Thyroid gland (tissue), 4 donors: ENCODE measurements around the gene CD82. TPM values are rescaled to one million over a fixed set of nuclear protein-coding genes. Genes with fewer than 3 reads are reported as not detected.
A peak's percentile ranks its signal among the peaks of the same experiment; 100 is the strongest.
"Not testable (repeated sequence)": the region's sequence is repeated elsewhere in the genome, so short reads cannot be mapped to it uniquely, and the experiment has no call there.

Experiments used
- DNase-seq, 2 donors: peaks; one replicate each; pipeline ENCODE4 v3.0.0-alpha.2; 2019
- H3K27ac ChIP-seq, 3 donors: fragments of 200-600 bp; sonication (generic); 1 replicate in 2 of 3; 2 replicates in 1 of 3; pipeline ENCODE4 v1.5.1; 2016 to 2019; ENCODE audit warnings: mild to moderate bottlenecking in 1 of 3, moderate library complexity in 1 of 3
- H3K27me3 ChIP-seq: fragments of 200-600 bp; sonication (generic); one replicate; pipeline ENCODE4 v1.5.1; 2019
- H3K36me3 ChIP-seq, 2 donors: fragments of 200-600 bp; sonication (generic); one replicate each; pipeline ENCODE4 v1.5.1; 2016 to 2019
- H3K4me1 ChIP-seq, 2 donors: fragments of 200-600 bp; sonication (generic); one replicate each; pipeline ENCODE4 v1.5.1; 2017 to 2019
- H3K4me3 ChIP-seq, 3 donors: fragments of 200-600 bp; sonication (generic); replicated peaks in 1 of 3; 1 replicate in 2 of 3; 2 replicates in 1 of 3; pipeline ENCODE4 v1.5.1; 2016; ENCODE audit warnings: mild to moderate bottlenecking in 1 of 3
- H3K9me3 ChIP-seq: fragments of 200-600 bp; sonication (generic); one replicate; pipeline ENCODE4 v1.5.1; 2017
- CTCF ChIP-seq, 6 experiments: fragments of 200-600 bp in 3 of 6; fragments of 450-650 bp in 3 of 6; sonication (generic) in 3 of 6; IDR thresholded peaks; one replicate each; pipeline ENCODE4 v1.5.1; 2016 to 2019; ENCODE audit warnings: antibody characterized with exemption in 6 of 6, mild to moderate bottlenecking in 2 of 6, inconsistent platforms in 1 of 6, moderate library complexity in 1 of 6
- POLR2A ChIP-seq, 2 donors: fragments of 450-650 bp; IDR thresholded peaks; one replicate each; pipeline ENCODE4 v1.6.1; 2017; ENCODE audit warnings: antibody characterized with exemption in 2 of 2, mild to moderate bottlenecking in 2 of 2, moderate library complexity in 1 of 2
- WGBS, 2 donors: methylation state at CpG; one replicate each; pipeline ENCODE4 v1.1.5; 2017; 5-methylcytosine and 5-hydroxymethylcytosine counted together
- intact Hi-C: fragments of 100-400 bp; cut with DNase I; formaldehyde crosslinking; loops from one replicate; pipeline ENCODE4 v1.15.1; 2023
- total RNA-seq, 4 donors: library from RNA; depleted of rRNA; stranded (reverse); fragments of >200 nt; gene quantifications; one replicate each; pipeline ENCODE4 v1.2.3, GENCODE V29; 2016

Gene CD82
- total RNA-seq, 4 donors from 2014 or later = 11.8 to 24.0 (median 18.7) TPM

GRCh38 chr11:44559207-44559939, 6.1 kb upstream of the CD82 start:
- H3K27ac ChIP-seq = no peak overlapping the region
- H3K4me3 ChIP-seq = no peak overlapping the region
- no peak for DNase-seq
- no peaks in the 10 kb centered on the region for H3K36me3 ChIP-seq
- H3K27me3 ChIP-seq = no peaks in the 10 kb centered on the region
- no peak for TF ChIP-seq POLR2A (IDR thresholded peaks at IDR 0.05)
- no peak for TF ChIP-seq CTCF (IDR thresholded peaks at IDR 0.05)
- intact Hi-C loops = loop anchor here (5.0 kb wide), 1 partner anchor 353 kb away; no protein-coding TSS in a partner anchor
- H3K9me3 ChIP-seq = no peaks in the 10 kb centered on the region
- H3K4me1 ChIP-seq = peaks cover 7 to 8% of the 10 kb centered on the region in 2 donors
- WGBS, 2 donors = 73 to 76% methylated on average over 9 of the region's 9 CpGs

GRCh38 chr11:44559940-44560300, 5.5 kb upstream of the CD82 start:
- 90 to 92% methylated on average over 7 of the region's 7 CpGs for WGBS, 2 donors
- not testable (repeated sequence) for H3K27me3 ChIP-seq, H3K36me3 ChIP-seq, H3K27ac ChIP-seq, H3K4me3 ChIP-seq, DNase-seq, H3K9me3 ChIP-seq
- intact Hi-C loops = loop anchor here (5.0 kb wide), 1 partner anchor 352 kb away; no protein-coding TSS in a partner anchor
- peaks cover 13% of the 10 kb centered on the region in 2 donors for H3K4me1 ChIP-seq

GRCh38 chr11:44561275-44561805, 4.1 kb upstream of the CD82 start:
- Histone ChIP-seq H3K4me1 (peaks cover 19 to 20% of the 10 kb centered on the region in 2 donors), H3K27ac (no peak overlapping the region), H3K27me3 (no peaks in the 10 kb centered on the region), H3K36me3 (no peaks in the 10 kb centered on the region), H3K9me3 (no peaks in the 10 kb centered on the region), H3K4me3 (no peak overlapping the region)
- WGBS, 2 donors = 94 to 95% methylated on average over 3 of the region's 3 CpGs
- intact Hi-C loops = no loop called here
- no peak for TF ChIP-seq POLR2A (IDR thresholded peaks at IDR 0.05)
- TF ChIP-seq CTCF (IDR thresholded peaks at IDR 0.05) = no peak
- peak in 1 of 2 donors; percentile 31 for DNase-seq

GRCh38 chr11:44561964-44562734, 3.3 kb upstream of the CD82 start:
- H3K27me3 ChIP-seq = no peaks in the 10 kb centered on the region
- H3K4me1 ChIP-seq = peaks cover 19 to 20% of the 10 kb centered on the region in 2 donors
- TF ChIP-seq CTCF (IDR thresholded peaks at IDR 0.05) = no peak
- TF ChIP-seq POLR2A (IDR thresholded peaks at IDR 0.05) = no peak
- no peak overlapping the region for H3K4me3 ChIP-seq
- H3K36me3 ChIP-seq = no peaks in the 10 kb centered on the region
- no peaks in the 10 kb centered on the region for H3K9me3 ChIP-seq
- DNase-seq = no peak
- H3K27ac ChIP-seq = no peak overlapping the region
- intact Hi-C loops = no loop called here
- WGBS, 2 donors = 96 to 97% methylated on average over 8 of the region's 8 CpGs

- TF ChIP-seq POLR2A (IDR thresholded peaks at IDR 0.05) = no peak
- no peak for TF ChIP-seq CTCF (IDR thresholded peaks at IDR 0.05)
- intact Hi-C loops = no loop called here
- Histone ChIP-seq H3K4me1 (peaks cover 19 to 20% of the 10 kb centered on the region in 2 donors), H3K9me3 (no peaks in the 10 kb centered on the region), H3K27ac (peak overlapping the region in 1 of 3 donors; percentile 93), H3K27me3 (no peaks in the 10 kb centered on the region), H3K36me3 (no peaks in the 10 kb centered on the region), H3K4me3 (no peak overlapping the region)
- 86 to 94% methylated on average over 4 to 5 of the region's 5 CpGs for WGBS, 2 donors
- no peak for DNase-seq
Observed at GRCh38 chr11:44562845-44563460, 2.5 kb upstream of the CD82 start.
